HG02759 (cell line): ENCODE results near the gene LRRC58.
"Not testable (repeated sequence)": the region's sequence is repeated elsewhere in the genome, so short reads cannot be mapped to it uniquely, and the experiment has no call there.

Experiments used
- ATAC-seq: cut with Tn5 transposase; IDR thresholded peaks from one replicate; pipeline ENCODE4 v1.9.1; 2021; ENCODE audit warnings: mild to moderate bottlenecking, moderate library complexity; ENCODE audit not compliant: unreplicated experiment

LRRC58 gene

GRCh38 chr3:120341658-120342346 is 7.4 kb downstream of the LRRC58 start:
- ATAC-seq, result no peak

GRCh38 chr3:120339362-120339761 is 9.8 kb downstream of the LRRC58 start:
- no peak for ATAC-seq

- ATAC-seq, result no peak
Measured at GRCh38 chr3:120338517-120338916, 10.6 kb downstream of the LRRC58 start.

- ATAC-seq, result no peak
Measured at GRCh38 chr3:120332646-120333045, 16.5 kb downstream of the LRRC58 start.

- ATAC-seq, result no peak
Measured at GRCh38 chr3:120331076-120331475, 18.1 kb downstream of the LRRC58 start.

GRCh38 chr3:120326784-120327183 is 22.4 kb downstream of the LRRC58 start:
- no peak for ATAC-seq

- ATAC-seq, result no peak
Measured at GRCh38 chr3:120324190-120324589, 25.0 kb downstream of the LRRC58 start.

GRCh38 chr3:120323761-120324160 is 25.4 kb downstream of the LRRC58 start:
- ATAC-seq, result not testable (repeated sequence)

- no peak for ATAC-seq
Measured at GRCh38 chr3:120311863-120312794, 37.0 kb downstream of the LRRC58 start.

GRCh38 chr3:120306519-120307455 is 42.4 kb downstream of the LRRC58 start:
- ATAC-seq, result no peak

- ATAC-seq, result no peak
Measured at GRCh38 chr3:120304616-120305015, 44.5 kb downstream of the LRRC58 start.

GRCh38 chr3:120302361-120302760 is 46.8 kb downstream of the LRRC58 start:
- ATAC-seq, result no peak

- ATAC-seq, result no peak
Measured at GRCh38 chr3:120300971-120301370, 48.2 kb downstream of the LRRC58 start.

- ATAC-seq, result no peak
Measured at GRCh38 chr3:120299403-120299802, 49.8 kb downstream of the LRRC58 start.

GRCh38 chr3:120298996-120299395 is 50.2 kb downstream of the LRRC58 start:
- ATAC-seq, result no peak

GRCh38 chr3:120291552-120291951 is 57.6 kb downstream of the LRRC58 start:
- not testable (repeated sequence) for ATAC-seq

GRCh38 chr3:120289636-120290035 is 59.5 kb downstream of the LRRC58 start:
- ATAC-seq, result no peak

GRCh38 chr3:120286465-120286864 is 62.7 kb downstream of the LRRC58 start:
- ATAC-seq, result no peak

GRCh38 chr3:120285508-120285841 is 63.7 kb downstream of the LRRC58 start:
- no peak for ATAC-seq

- ATAC-seq, result peak; percentile 50
Measured at GRCh38 chr3:120284747-120285507, 64.2 kb downstream of the LRRC58 start, which contains the start of gene GPR156. TSS of gene GPR156 (minus strand) at chr3:120285222. CDS start at chr3:120244098, 41,124 bp downstream.
